Measurements from ENCODE around the gene PPEF1. TPM values are rescaled to one million over a fixed set of nuclear protein-coding genes. Genes with fewer than 3 reads are reported as not detected.
"Not testable (repeated sequence)": the region's sequence is repeated elsewhere in the genome, so short reads cannot be mapped to it uniquely, and the experiment has no call there.

PPEF1 gene
- polyA plus RNA-seq, 10 donors: 0.42 to 0.92 (median 0.71) TPM

GRCh38 chrX:18701621-18702361 is 5.7 kb upstream of the PPEF1 start:
- no peak for DNase-seq

GRCh38 chrX:18702362-18703195 is 4.9 kb upstream of the PPEF1 start:
- DNase-seq: peak in 1 of 3 donors; percentile 12

DNA sequence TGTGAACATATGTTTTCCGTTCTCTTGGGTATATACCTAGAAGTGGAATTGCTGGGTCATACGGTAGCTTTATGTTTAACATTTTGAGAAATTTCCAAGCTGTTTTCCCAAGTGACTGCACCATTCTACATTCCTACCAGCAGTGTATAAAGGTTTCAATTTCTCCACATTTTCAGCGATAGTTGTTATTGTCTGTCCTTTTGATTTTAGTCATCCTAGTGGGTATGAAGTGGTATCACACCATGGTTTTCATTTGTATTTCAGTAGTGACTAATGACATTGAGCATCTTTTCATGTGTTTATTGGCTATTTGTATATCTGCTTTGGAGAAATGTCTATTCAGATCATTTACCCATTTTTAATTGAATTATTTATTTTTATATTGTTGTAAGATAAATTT is 2.4 kb downstream of the PPEF1 start:
- no peak for DNase-seq

DNA sequence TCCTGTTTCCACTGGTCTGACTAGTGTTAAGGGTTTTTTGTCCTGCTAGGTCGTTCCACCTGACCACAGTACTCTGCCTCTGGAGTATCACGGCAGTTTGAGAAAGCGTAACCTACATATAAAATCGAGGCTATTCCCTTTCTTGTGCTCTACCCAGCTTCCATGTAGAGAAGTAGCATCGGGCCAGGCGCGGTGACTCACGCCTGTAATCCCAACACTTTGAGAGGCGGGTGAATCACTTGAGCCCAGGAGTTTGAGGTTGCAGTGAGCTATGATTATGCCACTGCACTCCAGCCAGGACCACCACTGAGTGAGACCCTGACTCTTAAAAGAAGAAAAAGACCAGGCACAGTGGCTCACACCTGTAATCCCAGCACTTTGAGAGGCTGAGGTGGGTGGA is 7.5 kb downstream of the PPEF1 start:
- no peak for DNase-seq

DNA sequence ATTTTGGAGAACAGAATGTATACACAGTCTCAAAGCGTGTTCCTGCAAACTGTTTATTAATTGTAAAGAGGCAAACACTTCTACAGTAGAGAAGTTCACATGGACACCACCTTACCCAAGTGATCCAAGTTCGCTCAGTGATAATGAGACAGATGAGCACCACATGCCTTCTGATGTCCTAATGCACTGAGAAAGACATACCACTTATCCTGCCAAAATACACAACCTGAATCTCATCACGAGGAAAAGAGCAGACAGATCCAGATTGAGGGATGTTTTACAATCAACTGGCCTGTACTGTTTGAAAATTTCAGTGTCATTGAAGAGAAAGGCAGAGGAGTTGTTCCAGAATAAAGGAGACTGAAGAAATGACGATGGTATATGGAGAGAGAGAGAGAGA is 12.4 kb downstream of the PPEF1 start:
- no peak for DNase-seq

- no peak for DNase-seq
Observed at GRCh38 chrX:18721683-18722499, 14.4 kb downstream of the PPEF1 start.

DNA sequence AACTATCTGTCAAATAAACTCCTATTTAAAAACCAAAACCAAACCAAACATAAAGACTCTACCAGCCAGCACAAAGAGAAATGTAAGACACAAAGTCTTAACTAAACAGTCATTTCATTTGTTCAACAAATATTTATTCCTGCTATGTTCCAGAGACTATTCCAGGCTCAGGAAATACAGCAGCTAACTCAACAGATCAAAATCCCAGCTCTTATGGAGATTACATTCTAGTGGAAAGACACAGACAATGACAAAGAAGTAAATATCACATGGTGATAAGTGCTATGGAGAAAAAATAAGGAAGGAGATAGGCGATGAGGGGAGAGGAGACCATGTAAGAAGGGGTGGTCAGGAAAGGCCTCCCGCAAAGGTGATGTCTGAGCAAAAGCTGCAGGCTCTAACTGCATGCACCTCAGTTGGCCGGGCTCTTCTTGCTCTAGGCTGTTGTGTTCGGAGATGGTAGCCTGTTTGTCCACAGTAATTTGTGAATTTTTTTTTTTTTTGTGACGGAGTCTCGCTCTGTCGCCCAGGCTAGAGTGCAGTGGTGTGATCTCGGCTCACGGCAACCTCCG is 15.1 kb downstream of the PPEF1 start:
- DNase-seq: no peak

DNA sequence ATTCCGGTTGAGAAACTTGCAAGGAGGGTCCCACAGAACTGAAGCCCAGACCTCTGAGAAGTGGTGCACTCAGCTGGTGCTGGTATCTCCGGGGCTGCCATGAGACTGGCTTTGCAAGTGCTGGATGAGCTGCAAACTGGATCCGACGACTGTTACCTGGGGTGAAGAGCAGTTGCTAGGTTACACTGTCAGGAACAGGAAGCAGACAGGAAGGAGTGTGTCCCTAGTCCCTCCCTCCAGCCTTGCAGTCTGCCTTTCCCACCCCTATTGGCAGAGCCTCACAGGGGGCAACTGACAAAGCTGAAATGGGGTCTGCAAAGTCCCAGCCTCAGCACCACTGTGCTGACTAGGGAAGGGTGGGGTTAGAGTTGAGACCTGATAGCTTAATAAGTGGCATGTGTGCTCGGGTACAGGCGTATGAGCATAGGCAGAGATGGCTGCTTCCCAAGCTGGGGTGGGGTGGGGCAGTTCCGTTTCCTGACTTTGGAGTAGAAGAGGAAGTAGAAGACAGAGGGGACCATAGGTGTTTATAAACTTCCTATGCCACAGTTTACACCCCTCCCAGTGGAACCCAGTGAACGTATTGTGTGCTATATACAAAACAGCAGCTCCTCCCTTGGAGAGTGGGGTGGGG is 18.0 kb downstream of the PPEF1 start:
- DNase-seq: no peak

GRCh38 chrX:18733287-18733686 is 25.8 kb downstream of the PPEF1 start:
- DNase-seq: no peak

GRCh38 chrX:18739609-18740008 is 32.2 kb downstream of the PPEF1 start:
- not testable (repeated sequence) for DNase-seq

DNA sequence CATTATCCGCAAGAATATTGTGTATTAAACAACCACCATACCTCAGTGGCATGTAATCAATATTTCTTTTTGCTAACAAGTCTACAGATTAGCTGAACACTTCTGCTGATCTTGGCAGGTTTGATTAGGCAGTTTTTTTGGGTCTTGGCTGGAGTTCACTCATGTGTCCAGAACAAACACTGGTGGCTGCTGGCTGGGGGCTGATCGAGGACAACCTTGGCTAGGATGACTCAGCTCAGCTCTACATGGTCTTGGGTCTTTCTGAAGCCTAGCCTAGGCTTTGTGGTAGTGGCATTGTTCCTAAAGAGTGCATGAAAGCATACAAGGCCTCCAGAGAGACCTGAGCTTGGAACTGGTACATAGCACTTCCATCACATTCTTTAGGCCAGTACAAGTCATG is 41.1 kb downstream of the PPEF1 start:
- no peak for DNase-seq

DNA sequence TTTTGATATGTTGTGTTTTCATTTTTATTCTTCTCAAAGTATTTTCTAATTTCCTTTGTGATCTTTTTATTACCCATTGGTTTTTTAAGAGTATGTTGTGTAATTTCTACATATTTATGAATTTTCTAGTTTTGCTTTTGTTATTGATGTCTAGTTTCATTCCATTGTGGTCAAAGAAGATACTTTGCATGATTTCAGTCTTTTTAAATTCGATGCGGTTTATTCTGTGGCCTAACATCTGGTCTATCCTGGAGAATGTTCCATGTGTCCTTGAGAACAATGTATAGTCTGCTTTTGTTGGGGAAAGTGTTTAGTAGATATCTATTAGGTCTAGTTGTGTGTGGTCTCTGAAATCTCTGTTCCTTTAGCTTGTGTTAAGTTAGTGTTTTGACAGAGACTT is 46.2 kb downstream of the PPEF1 start:
- no peak for DNase-seq

DNA sequence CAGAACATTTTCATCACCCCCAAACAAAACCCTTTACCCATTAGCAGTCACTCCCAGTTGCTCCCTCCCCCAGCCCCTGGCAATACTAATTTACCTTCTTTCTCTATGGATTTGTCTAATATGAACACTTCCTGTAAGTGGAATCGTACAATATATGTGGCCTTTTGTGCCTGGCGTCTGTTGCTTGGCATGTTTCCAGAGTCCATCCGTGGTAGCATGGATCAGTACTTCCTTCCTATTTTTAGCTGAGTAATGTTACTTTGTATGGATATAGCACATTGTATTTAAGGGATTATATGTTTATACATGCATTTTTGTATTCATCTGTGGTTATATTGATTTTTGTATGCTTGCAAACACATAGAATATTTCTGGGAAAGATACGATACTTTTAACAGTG is 48.2 kb downstream of the PPEF1 start:
- DNase-seq: peak in 2 of 3 donors; percentile 11 to 16

GRCh38 chrX:18757956-18758932 is 50.8 kb downstream of the PPEF1 start:
- no peak for DNase-seq

DNA sequence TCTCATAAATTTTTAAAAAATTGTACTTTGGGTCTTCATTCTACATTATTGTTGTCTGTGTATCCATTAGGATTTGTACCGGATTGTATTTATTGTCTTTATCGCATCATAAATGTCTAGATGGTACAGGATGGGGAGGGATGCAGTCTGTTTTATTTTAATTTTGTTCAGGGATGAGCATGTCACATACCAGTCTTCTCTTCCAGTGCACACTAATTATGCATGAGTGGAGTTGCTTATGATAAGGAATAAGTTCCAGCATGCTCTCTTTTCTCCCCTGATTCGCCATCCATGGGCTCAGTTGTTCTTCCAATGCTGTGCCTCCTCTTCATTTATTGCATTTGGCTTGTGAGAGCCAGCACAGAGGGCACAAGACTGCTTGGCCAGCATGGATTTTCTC is 54.3 kb downstream of the PPEF1 start:
- no peak for DNase-seq

GRCh38 chrX:18763106-18763505 is 55.7 kb downstream of the PPEF1 start:
- not testable (repeated sequence) for DNase-seq

DNA sequence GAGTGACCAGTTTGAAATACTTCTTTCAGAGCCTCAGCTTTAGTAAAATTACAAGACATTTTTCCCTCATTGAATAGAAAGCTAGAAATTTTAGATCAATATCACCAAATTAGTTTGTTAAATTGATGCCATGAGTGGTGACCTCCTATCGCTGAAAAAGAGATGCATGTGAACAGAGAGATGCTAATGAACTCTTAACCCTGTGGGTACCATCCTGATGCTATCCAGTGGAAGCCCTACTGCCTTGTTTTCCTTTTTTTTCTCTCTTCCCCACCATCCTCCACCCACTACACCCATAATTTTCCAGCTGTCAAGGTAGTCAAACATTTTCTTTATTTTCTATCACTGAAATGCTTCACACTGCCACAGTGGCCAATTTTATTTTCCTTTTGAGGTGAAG is 61.9 kb downstream of the PPEF1 start:
- DNase-seq: no peak

DNA sequence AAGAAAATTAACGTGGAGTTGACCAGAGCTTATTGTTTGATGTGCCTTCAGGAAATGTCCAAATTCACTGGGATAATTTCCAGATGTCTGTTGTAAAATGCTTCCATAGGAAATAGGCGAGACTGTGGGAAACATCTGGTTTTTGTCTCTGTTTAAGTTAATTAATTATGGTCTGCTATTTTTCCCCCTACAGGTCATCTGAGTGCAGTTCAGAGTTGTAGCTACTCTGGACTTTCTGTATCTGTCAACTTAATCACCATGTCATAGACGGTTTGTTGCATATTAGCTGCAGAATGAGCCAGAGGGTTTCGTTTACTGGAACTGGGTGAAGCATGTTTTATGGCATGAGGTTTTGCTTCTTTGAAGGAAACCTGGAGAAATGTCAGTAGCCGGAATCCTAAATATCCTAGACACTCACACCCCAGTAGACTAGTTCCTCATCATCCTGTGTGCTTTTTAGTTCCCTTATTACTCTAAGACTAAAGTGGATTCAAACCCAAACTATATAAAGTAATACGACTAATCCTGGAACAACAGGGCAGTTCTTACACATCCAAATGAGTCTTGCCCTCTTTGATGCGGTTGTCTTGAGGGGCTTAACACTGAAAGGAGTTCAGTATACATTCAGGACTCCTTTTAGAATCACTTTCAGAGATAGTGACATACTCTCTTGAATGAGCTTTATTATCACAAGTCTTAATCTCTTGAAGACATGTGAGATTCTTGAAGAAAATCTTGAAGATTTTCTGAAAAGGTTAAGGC is 62.5 kb downstream of the PPEF1 start:
- peak in 1 of 3 donors; percentile 18 for DNase-seq

- no peak for DNase-seq
Observed at GRCh38 chrX:18789916-18790315, 82.5 kb downstream of the PPEF1 start.
